HCT116 (cell line): Measurements from ENCODE around the gene ACTRT2. TPM values are rescaled to one million over a fixed set of nuclear protein-coding genes. Genes with fewer than 3 reads are reported as not detected.

ENCODE experiments used
- ATAC-seq: fragments of 200-7000 bp; cut with Tn5 transposase; 2 replicates; pipeline ENCODE4 v1.9.1; 2020; ENCODE audit warnings: mild to moderate bottlenecking, moderate library complexity
- BruUV-seq: library from RNA; stranded (reverse); fragments of 400-500 nt; replicated peaks from 2 replicates; lab custom pipeline; 2021; lab: Mats Ljungman, UMichigan
- CTCF ChIA-PET: fragments of 300-600 bp; sonication (Branson Sonifier 250); formaldehyde crosslinking; loops from one replicate; lab custom pipeline; 2021; ENCODE audit warnings: antibody characterized with exemption; lab: Charles Lee
- POLR2A ChIA-PET: fragments of 300-600, 350-600 bp; sonication (Branson Sonifier 250); formaldehyde crosslinking; loops from one replicate; lab custom pipeline; 2021; ENCODE audit warnings: antibody characterized with exemption; lab: Charles Lee
- RAD21 ChIA-PET, 2 experiments: fragments of 300-600 bp; sonication (Branson Sonifier 250); formaldehyde crosslinking; loops; one replicate each; lab custom pipeline; 2023; ENCODE audit warnings: low total read pairs in 2 of 2; ENCODE audit not compliant: uncharacterized antibody in 2 of 2, unreplicated experiment in 2 of 2, low non-redundant PET in 1 of 2; lab: Charles Lee
- DNase-seq: peaks from one replicate; pipeline ENCODE4 v3.0.0-alpha.2; 2010; ENCODE audit warnings: low read depth, low spot score
- H2AFZ ChIP-seq: fragments of 200-600 bp; shearing (Covaris generic), sonication (generic); 2 replicates; pipeline ENCODE4 v1.6.1; 2017; ENCODE audit warnings: low read depth, mixed run types, mixed read lengths, antibody characterized with exemption, low read length; ENCODE audit not compliant: poor library complexity, severe bottlenecking
- H3K27ac ChIP-seq: 2 replicates; pipeline ENCODE4 v1.5.1; 2012; ENCODE audit warnings: low read depth, low read length
- H3K27me3 ChIP-seq: fragments of 200-600 bp; sonication (generic); 2 replicates; pipeline ENCODE4 v1.6.1; 2016; ENCODE audit warnings: mixed run types, low read length, mixed read lengths; ENCODE audit not compliant: insufficient read depth
- H3K36me3 ChIP-seq, 2 experiments: fragments of 200-500 bp in 1 of 2; fragments of 200-600 bp in 1 of 2; sonication (Bioruptor generic) in 1 of 2; sonication (generic) in 1 of 2; 2 replicates each; pipeline versions ENCODE4 v1.5.1 to v1.6.1; 2014 to 2016; ENCODE audit warnings: low read length in 2 of 2, inconsistent platforms in 1 of 2, mixed read lengths in 1 of 2, mixed run types in 1 of 2; ENCODE audit not compliant: insufficient read depth in 2 of 2, control insufficient read depth in 1 of 2
- H3K4me1 ChIP-seq, 2 experiments: fragments of 200-600 bp in 1 of 2; sonication (generic) in 1 of 2; 2 replicates each; pipeline versions ENCODE4 v1.5.1 to v1.6.1; 2012 to 2017; ENCODE audit warnings: low read length in 2 of 2, inconsistent platforms in 1 of 2, mild to moderate bottlenecking in 1 of 2, mixed read lengths in 1 of 2, mixed run types in 1 of 2, moderate library complexity in 1 of 2; ENCODE audit not compliant: insufficient read depth in 2 of 2, control insufficient read depth in 1 of 2
- H3K4me2 ChIP-seq: fragments of 200-600 bp; sonication (generic); 2 replicates; pipeline ENCODE4 v1.6.1; 2017; ENCODE audit warnings: mixed run types, low read length, mixed read lengths
- H3K4me3 ChIP-seq, 2 experiments: fragments of 200-600 bp in 1 of 2; sonication (generic) in 1 of 2; replicated peaks in 1 of 2; 2 replicates each; pipeline ENCODE4 v1.5.1; 2011 to 2016; ENCODE audit warnings: low read length in 2 of 2, control low read depth in 1 of 2, low read depth in 1 of 2, mild to moderate bottlenecking in 1 of 2, mixed read lengths in 1 of 2, mixed run types in 1 of 2
- H3K79me2 ChIP-seq: fragments of 200-600 bp; sonication (generic); 2 replicates; pipeline ENCODE4 v1.6.1; 2017; ENCODE audit warnings: mild to moderate bottlenecking, mixed run types, low read length, moderate library complexity, mixed read lengths; ENCODE audit not compliant: insufficient read depth
- H3K9ac ChIP-seq: fragments of 200-600 bp; sonication (generic); 2 replicates; pipeline ENCODE4 v1.6.1; 2016; ENCODE audit warnings: low read length, mixed read lengths
- H3K9me2 ChIP-seq: fragments of 200-600 bp; sonication (generic), shearing (Covaris generic); 2 replicates; pipeline ENCODE4 v1.6.1; 2017; ENCODE audit warnings: mixed run types, mild to moderate bottlenecking, moderate library complexity; ENCODE audit not compliant: insufficient read depth
- H3K9me3 ChIP-seq, 2 experiments: fragments of 200-500 bp in 1 of 2; fragments of 200-600 bp in 1 of 2; sonication (Bioruptor generic) in 1 of 2; sonication (generic) in 1 of 2; 2 replicates each; pipeline ENCODE4 v1.6.1; 2014 to 2017; ENCODE audit warnings: low read length in 2 of 2, mixed read lengths in 2 of 2, inconsistent platforms in 1 of 2, low read depth in 1 of 2, mild to moderate bottlenecking in 1 of 2, mixed run types in 1 of 2, moderate library complexity in 1 of 2; ENCODE audit not compliant: control insufficient read depth in 1 of 2, insufficient read depth in 1 of 2
- H4K20me1 ChIP-seq: fragments of 200-600 bp; sonication (generic), shearing (Covaris generic); 2 replicates; pipeline ENCODE4 v1.6.1; 2017; ENCODE audit warnings: mixed run types, mild to moderate bottlenecking, moderate library complexity; ENCODE audit not compliant: insufficient read depth
- CBX3 ChIP-seq: IDR thresholded peaks from 2 replicates; pipeline ENCODE4 v1.6.1; 2012; ENCODE audit warnings: low read depth
- CEBPB ChIP-seq: IDR thresholded peaks from 2 replicates; pipeline ENCODE4 v1.6.1; 2012; ENCODE audit warnings: low read depth
- EGR1 ChIP-seq: IDR thresholded peaks from 2 replicates; pipeline ENCODE4 v1.6.1; 2012; ENCODE audit warnings: low read depth
- ELF1 ChIP-seq: IDR thresholded peaks from 2 replicates; pipeline ENCODE4 v1.6.1; 2012; ENCODE audit warnings: low read depth, borderline replicate concordance
- EZH2 ChIP-seq: fragments of 200-600 bp; sonication (generic); IDR thresholded peaks from 2 replicates; pipeline ENCODE4 v1.6.1; 2017; ENCODE audit warnings: antibody characterized with exemption, mixed run types
- EZH2phosphoT487 ChIP-seq: fragments of 200-600 bp; IDR thresholded peaks from 2 replicates; pipeline ENCODE4 v1.6.1; 2018; ENCODE audit warnings: antibody characterized with exemption, borderline replicate concordance
- FOSL1 ChIP-seq: IDR thresholded peaks from 2 replicates; pipeline ENCODE4 v1.6.1; 2012; ENCODE audit warnings: low read depth
- POLR2AphosphoS5 ChIP-seq: IDR thresholded peaks from 2 replicates; pipeline ENCODE4 v1.6.1; 2011; ENCODE audit warnings: mild to moderate bottlenecking, low read depth, low read length, moderate library complexity
- RAD21 ChIP-seq: IDR thresholded peaks from 2 replicates; pipeline ENCODE4 v1.6.1; 2012; ENCODE audit warnings: low read depth, mild to moderate bottlenecking
- SIN3A ChIP-seq: IDR thresholded peaks from 2 replicates; pipeline ENCODE4 v1.6.1; 2012; ENCODE audit warnings: low read depth
- SP1 ChIP-seq: IDR thresholded peaks from 2 replicates; pipeline ENCODE4 v1.6.1; 2012; ENCODE audit warnings: low read depth
- ZFX ChIP-seq: fragments of 450-650 bp; IDR thresholded peaks from 2 replicates; pipeline ENCODE4 v1.6.1; 2017
- ZNF274 ChIP-seq: fragments of 200-500 bp; sonication (Bioruptor generic); IDR thresholded peaks from 2 replicates; pipeline ENCODE4 v1.6.1; 2014; ENCODE audit warnings: mild to moderate bottlenecking, low read depth, low read length, inconsistent platforms
- intact Hi-C: fragments of 100-400 bp; cut with micrococcal nuclease; formaldehyde crosslinking; loops from 2 replicates; pipeline ENCODE4 v1.10.0; 2022
- total RNA-seq: library from RNA; stranded (reverse); gene quantifications from one replicate; pipeline ENCODE4 v1.2.1, GENCODE V29; 2021; ENCODE audit not compliant: unreplicated experiment
- TF ChIP-seq, protein P1 (sequence below): IDR thresholded peaks from 2 replicates; pipeline ENCODE4 v1.6.1; 2012
- TF ChIP-seq, protein P2 (sequence below): IDR thresholded peaks from 2 replicates; pipeline ENCODE4 v1.6.1; 2012; ENCODE audit warnings: low read depth

Gene ACTRT2
- total RNA-seq, 1 experiment from 2014 or later: not detected

DNA sequence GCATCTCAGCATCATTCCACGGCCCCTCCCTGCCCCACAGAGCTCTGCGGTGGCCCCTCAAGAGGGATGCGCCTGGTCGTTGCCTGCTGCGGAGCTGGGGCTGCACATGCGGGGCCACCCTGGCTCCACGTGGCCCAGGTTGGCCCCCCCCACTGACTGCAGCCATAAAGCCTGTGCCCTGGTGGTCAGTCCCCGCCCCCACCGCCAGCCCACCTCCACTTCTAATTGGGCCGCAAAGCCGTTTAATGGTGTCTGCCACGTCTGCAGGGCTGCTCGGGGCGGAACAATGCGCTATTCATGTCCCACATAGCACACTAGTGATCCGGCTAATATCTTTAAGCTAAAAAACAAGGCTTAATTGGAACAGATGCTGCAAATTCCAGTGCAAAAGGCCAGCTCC is 33.5 kb upstream of the ACTRT2 start:
- Histone ChIP-seq H3K79me2 (no peaks in the 10 kb centered on the region), H3K4me1 (no peaks in the 10 kb centered on the region), H3K27me3 (no peaks in the 10 kb centered on the region), H3K27ac (no peak overlapping the region), H2AFZ (no peak overlapping the region), H3K9ac (no peak overlapping the region), H4K20me1 (no peaks in the 10 kb centered on the region), H3K9me3 (no peaks in the 10 kb centered on the region), H3K4me2 (no peak overlapping the region), H3K4me3 (no peak overlapping the region), H3K36me3 (no peaks in the 10 kb centered on the region), H3K9me2 (no peaks in the 10 kb centered on the region)
- TF ChIP-seq RAD21 (no peak), ELF1 (no peak), SIN3A (no peak), ZNF274 (no peak), EGR1 (no peak), CBX3 (no peak), ZFX (no peak), POLR2AphosphoS5 (no peak), EZH2 (no peak), CEBPB (no peak), SP1 (no peak), EZH2phosphoT487 (no peak), FOSL1 (no peak)
- TF ChIP-seq, protein P1, sequence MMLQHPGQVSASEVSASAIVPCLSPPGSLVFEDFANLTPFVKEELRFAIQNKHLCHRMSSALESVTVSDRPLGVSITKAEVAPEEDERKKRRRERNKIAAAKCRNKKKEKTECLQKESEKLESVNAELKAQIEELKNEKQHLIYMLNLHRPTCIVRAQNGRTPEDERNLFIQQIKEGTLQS: no peak
- TF ChIP-seq, protein P2, sequence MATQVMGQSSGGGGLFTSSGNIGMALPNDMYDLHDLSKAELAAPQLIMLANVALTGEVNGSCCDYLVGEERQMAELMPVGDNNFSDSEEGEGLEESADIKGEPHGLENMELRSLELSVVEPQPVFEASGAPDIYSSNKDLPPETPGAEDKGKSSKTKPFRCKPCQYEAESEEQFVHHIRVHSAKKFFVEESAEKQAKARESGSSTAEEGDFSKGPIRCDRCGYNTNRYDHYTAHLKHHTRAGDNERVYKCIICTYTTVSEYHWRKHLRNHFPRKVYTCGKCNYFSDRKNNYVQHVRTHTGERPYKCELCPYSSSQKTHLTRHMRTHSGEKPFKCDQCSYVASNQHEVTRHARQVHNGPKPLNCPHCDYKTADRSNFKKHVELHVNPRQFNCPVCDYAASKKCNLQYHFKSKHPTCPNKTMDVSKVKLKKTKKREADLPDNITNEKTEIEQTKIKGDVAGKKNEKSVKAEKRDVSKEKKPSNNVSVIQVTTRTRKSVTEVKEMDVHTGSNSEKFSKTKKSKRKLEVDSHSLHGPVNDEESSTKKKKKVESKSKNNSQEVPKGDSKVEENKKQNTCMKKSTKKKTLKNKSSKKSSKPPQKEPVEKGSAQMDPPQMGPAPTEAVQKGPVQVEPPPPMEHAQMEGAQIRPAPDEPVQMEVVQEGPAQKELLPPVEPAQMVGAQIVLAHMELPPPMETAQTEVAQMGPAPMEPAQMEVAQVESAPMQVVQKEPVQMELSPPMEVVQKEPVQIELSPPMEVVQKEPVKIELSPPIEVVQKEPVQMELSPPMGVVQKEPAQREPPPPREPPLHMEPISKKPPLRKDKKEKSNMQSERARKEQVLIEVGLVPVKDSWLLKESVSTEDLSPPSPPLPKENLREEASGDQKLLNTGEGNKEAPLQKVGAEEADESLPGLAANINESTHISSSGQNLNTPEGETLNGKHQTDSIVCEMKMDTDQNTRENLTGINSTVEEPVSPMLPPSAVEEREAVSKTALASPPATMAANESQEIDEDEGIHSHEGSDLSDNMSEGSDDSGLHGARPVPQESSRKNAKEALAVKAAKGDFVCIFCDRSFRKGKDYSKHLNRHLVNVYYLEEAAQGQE: no peak
- ChIA-PET POLR2A (no interaction called here), CTCF (no interaction called here), RAD21 (no interaction called here)
- ATAC-seq: no peak
- no TSS peak for BruUV-seq
- DNase-seq: no peak
- intact Hi-C loops: no loop called here
